Effector CD8-positive, alpha-beta T cell (primary cell): ENCODE measurements around the gene SEPTIN8.
A peak's percentile ranks its signal among the peaks of the same experiment; 100 is the strongest.

Experiments used
- DNase-seq: peaks from one replicate; lab custom pipeline; 2025; lab: John Stamatoyannopoulos, UW
- total RNA-seq, 4 experiments: gene quantifications; one replicate each; lab custom pipeline; 2026; lab: John Stamatoyannopoulos, UW

SEPTIN8 gene
- total RNA-seq, result 17.7 to 46.4 (median 35.7) reads per million in 4 experiments

DNA sequence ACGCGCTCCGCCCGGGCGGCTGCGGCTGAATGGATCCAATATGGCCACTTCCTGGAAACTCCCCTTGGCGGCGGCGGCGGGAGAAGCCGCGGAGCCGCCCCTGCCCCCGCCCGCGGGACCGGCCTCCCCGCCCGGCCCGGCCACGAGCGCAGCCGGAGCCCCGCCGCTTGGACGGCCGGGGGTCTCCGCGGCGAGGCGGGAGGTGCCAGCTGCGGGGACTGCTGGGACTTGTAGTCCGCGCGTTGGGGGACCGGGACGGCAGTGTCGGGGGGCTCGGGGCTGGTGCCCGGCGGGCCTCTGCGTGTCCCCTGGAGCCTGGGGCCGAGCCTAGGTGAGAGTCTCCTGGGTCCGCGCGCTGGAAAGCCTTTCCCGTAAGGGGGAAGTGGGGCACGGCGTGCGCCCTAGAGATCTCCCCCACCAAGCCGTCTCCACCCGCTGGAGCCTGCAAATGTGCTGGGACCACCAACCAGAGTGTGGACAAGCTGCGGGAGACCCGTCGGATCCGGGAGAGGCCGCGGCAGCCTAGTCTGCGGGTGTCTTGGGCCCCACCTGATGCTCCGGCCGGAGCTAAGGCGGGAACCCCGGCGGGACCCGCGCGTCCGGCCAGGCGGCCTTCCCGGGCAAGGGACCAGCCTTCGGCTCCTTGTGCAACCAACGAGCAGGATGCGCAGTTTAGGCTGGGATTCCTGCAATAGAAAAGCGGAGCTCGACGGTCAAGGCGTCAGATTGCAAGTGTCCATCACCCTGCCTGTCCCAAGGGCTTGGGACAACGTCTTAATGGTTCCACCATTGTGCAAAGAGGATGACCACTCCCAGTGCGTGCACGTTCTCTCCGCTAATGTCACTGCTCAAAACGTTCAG, at the start of gene SEPTIN8:
Gene SEPTIN8 (minus strand): TSS at position 31 of the 861 bp plus-strand sequence. CDS start 102 bp downstream, outside the sequence.
- DNase-seq, result no peak

GRCh38 chr5:132826424-132827082, 49.5 kb upstream of the SEPTIN8 start:
- DNase-seq, result no peak

- no peak for DNase-seq
Observed at GRCh38 chr5:132825834-132826391, 48.9 kb upstream of the SEPTIN8 start.

DNA sequence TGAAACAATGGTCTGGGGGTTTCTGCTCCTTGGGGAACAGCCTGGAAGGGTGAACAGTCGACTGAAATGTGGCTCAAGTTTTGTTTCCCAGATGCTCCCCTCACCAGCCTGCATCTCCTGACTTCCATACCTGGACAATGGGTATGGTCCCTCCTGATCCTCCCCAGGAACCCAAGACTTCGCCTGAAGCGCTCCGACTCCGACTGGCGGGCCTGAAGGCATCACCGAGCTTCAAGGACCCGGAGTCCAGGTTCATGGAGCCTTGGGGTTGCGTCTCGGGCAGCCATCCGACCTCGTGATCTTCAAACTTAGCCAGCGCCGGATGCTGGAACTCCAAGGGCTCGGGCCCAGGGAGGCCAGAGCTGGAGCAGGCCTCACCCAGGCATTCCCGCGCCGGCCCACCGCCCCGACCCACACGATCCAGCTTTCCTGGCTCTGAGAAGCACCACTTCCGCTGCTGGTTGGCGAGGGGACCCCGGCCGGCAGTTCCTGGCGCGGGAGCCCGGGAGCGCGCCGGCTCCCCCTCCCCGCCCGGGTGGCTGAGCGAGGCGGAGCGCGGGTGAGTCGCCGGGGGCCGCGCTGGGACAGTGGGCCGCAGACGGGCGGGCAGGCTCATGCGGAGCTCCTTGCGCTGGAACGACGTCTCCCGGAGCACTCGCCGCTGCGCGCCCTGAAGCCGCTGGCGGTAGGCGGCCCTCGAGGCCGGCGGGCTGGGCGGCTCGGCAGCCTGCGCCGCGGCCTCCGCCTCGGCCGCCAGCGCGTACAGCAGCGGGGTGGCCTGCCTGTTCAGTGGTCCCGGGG, 48.2 kb upstream of the SEPTIN8 start:
- no peak for DNase-seq

DNA sequence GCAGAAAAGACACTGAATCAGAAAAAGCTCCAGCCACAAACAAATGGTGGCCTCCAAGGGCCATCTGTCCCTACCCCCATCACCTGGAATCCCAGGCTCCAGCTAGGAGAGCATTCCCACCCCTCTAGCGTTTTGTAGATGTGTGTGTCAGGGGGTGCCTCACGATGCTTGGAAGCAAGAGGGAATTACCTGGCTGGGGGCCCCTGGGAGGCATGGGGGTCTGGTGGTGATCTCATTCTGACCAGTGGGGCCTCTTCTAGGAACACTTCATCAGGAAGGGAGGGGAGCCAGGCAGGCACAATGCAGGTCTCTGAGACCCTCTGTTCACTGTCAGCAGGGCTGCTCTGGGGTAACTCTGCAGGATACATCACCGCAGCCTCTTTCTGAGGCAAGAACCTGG, 47.4 kb upstream of the SEPTIN8 start:
- no peak for DNase-seq

- DNase-seq, result no peak
Observed at GRCh38 chr5:132823481-132824050, 46.5 kb upstream of the SEPTIN8 start.

DNA sequence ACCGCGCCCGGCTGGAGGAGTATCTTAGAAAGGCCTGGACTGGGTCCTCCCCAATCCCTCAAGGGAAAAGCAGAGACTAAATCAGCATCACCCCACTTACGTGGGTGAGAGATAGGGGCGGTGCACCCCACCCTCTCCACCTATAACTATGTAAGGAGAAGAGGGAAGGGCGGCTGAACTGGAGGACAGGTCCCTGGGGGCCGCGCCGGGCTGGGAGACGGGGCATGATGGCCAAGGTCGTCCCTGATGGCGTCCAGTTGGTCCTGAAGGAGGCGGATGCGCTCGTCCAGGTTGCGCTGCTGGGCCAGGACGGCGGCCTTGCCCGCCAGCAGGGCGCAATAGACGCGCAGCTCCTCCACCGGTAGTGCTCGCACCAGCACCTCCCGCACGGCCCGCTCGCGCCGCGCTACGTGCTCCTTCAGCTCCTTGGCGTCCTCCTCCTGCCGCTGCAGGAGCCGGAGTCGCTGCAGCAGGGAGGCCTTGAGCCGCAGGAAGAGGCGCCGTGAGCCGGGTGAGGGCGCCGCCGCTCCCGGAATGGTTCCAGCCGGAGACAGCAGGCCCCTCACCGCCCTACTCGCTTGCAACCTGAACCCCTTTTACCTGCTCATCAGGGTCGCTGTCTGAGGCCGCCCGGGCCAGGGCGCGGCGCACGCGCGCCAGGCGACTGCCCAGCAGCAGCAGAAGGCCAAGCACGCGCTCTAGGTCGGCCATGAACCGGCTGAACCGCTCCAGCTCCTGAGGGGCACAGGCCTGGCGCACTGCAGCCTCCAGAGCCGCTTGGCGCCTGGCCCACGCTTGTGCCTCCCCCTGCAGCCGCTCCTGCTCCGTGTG, 45.8 kb upstream of the SEPTIN8 start:
- DNase-seq, result no peak

GRCh38 chr5:132821791-132822190, 44.8 kb upstream of the SEPTIN8 start:
- no peak for DNase-seq

GRCh38 chr5:132821350-132821749, 44.3 kb upstream of the SEPTIN8 start:
- DNase-seq, result no peak

DNA sequence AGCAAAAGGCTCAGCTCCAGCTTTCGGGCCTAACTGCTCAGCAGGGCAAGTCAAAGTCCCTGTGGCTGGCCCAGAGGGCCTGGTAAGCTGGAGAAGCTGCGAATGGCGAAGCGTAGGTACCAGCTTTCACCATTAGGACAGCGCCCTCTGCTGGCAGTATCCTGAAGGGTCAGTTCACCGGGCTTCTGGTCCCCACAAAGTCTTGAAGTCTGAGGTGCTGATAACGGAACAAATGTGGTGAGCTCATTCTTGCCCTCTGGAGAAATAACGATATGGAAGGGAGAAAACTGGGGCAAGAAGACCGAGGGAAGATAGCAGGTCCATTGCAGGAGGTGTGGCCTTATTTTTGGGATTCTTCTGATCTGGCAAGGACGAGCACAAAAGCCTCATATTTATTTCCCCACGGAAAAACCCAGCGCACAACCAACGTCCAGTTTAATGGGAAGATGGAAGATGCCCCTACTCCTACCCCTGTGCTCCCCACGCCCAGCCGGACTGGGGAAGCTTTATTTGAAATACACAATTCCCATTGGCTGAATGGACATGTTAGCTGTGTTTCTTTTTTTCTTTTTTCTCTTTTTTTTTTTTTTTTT, 43.2 kb upstream of the SEPTIN8 start:
- DNase-seq, result peak; percentile 80

DNA sequence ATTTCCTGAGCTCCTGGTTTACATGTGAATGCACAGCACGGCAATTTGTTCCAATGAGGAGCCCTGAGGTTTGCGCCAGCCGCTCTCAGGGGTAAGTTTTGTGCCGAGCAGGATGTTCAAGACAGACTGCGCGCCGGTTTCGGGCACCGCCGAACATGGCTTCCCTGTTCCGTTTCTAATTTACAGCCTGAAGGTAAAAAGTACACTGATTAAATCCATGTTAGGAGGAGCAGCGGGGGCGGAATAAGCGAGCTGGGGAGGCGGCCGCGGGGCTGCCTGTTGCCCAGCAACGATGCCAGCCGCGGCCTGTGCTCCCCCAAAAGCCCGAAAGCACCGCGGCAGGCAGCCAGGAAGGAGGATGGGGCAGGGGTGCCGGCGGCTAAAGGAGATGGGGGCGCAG, 42.4 kb upstream of the SEPTIN8 start:
- DNase-seq, result no peak

- no peak for DNase-seq
Observed at GRCh38 chr5:132817011-132817410, 40.0 kb upstream of the SEPTIN8 start.

- no peak for DNase-seq
Observed at GRCh38 chr5:132816554-132816953, 39.5 kb upstream of the SEPTIN8 start.

- DNase-seq, result no peak
Observed at GRCh38 chr5:132816083-132816482, 39.0 kb upstream of the SEPTIN8 start.

GRCh38 chr5:132815454-132815853, 38.4 kb upstream of the SEPTIN8 start:
- no peak for DNase-seq

- no peak for DNase-seq
Observed at GRCh38 chr5:132814503-132815294, 37.7 kb upstream of the SEPTIN8 start.

DNA sequence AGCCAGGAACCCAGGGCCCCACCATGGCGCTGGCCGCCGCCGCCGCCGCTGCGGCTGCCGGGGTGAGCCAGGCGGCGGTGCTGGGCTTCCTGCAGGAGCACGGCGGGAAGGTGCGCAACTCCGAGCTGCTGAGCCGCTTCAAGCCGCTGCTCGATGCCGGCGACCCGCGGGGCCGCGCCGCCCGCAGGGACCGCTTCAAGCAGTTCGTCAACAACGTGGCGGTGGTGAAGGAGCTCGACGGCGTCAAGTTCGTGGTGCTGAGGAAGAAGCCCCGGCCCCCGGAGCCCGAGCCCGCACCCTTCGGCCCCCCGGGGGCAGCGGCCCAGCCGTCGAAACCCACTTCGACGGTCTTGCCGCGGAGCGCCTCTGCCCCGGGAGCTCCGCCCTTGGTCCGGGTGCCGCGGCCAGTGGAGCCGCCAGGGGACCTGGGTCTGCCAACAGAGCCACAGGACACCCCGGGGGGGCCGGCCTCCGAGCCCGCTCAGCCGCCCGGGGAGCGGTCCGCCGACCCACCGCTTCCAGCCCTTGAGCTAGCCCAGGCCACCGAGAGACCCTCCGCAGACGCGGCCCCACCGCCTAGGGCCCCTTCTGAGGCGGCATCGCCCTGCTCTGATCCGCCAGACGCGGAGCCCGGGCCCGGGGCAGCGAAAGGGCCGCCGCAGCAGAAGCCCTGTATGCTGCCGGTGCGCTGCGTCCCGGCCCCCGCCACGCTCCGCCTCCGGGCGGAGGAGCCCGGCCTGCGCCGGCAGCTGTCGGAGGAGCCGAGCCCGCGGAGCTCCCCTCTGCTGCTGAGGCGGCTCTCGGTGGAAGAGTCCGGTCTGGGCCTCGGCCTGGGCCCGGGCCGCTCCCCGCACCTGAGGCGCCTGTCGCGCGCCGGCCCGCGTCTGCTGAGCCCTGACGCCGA, 36.8 kb upstream of the SEPTIN8 start:
- DNase-seq, result no peak
